ENCODE results near the gene JCHAIN.

DNA sequence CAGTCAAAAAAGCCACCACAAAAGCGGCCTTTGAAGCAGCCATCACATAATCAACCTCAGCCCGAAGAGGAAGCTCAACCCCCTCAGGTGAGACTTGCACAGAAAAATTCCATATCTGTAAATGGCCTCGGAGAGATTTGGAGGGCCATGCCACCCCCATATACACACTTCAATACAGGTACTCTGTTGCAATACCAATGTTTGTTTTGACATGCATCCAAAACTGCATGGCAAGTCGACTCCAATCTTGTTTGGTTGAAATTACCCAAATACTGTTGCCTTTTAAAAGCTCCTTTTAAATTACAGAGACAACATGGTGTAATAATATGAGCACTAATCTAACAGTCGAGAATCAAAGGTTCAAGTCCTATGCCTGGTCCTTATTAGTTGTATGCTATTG is 31.8 kb downstream of the JCHAIN start:
- TF ChIP-seq ZNF274 (IDR thresholded peaks at IDR 0.05; ENCODE audit: low read depth, low read length) (no peak), YY1 (IDR thresholded peaks at IDR 0.05; ENCODE audit: insufficient read depth, insufficient read length) (no peak), SUZ12 (IDR thresholded peaks at IDR 0.05; ENCODE audit: extremely low read depth, insufficient read depth, insufficient read length) (no peak)
